Stimulated activated CD8-positive, alpha-beta memory T cell treated with anti-CD3 and anti-CD28 coated beads, Interleukin-7, amount 100 ng/mL, for 24 hours (primary cell): ENCODE measurements around the gene LMTK2.
"Not testable (repeated sequence)": the region's sequence is repeated elsewhere in the genome, so short reads cannot be mapped to it uniquely, and the experiment has no call there.

Source experiments
- DNase-seq: peaks from one replicate; pipeline ENCODE4 v3.0.0-alpha.2; 2020; ENCODE audit warnings: low read depth

The LMTK2 gene

GRCh38 chr7:98217623-98218582 lies 111.2 kb downstream of the LMTK2 start:
- no peak for DNase-seq

GRCh38 chr7:98219382-98219781 lies 112.7 kb downstream of the LMTK2 start:
- DNase-seq = not testable (repeated sequence)

- DNase-seq = no peak
Measured at GRCh38 chr7:98221611-98222532, 115.2 kb downstream of the LMTK2 start.

- no peak for DNase-seq
Measured at GRCh38 chr7:98222533-98223195, 116.0 kb downstream of the LMTK2 start.

GRCh38 chr7:98223351-98223897 lies 116.8 kb downstream of the LMTK2 start:
- no peak for DNase-seq

GRCh38 chr7:98223898-98224700 lies 117.4 kb downstream of the LMTK2 start:
- DNase-seq = no peak

- no peak for DNase-seq
Measured at GRCh38 chr7:98224701-98225181, 118.1 kb downstream of the LMTK2 start.

GRCh38 chr7:98225913-98226614 lies 119.4 kb downstream of the LMTK2 start:
- DNase-seq = no peak

- DNase-seq = no peak
Measured at GRCh38 chr7:98227939-98228338, 121.3 kb downstream of the LMTK2 start.

- no peak for DNase-seq
Measured at GRCh38 chr7:98228801-98229200, 122.1 kb downstream of the LMTK2 start.

GRCh38 chr7:98229441-98229840 lies 122.8 kb downstream of the LMTK2 start:
- DNase-seq = no peak

- no peak for DNase-seq
Measured at GRCh38 chr7:98229991-98230745, 123.5 kb downstream of the LMTK2 start.

GRCh38 chr7:98230746-98231471 lies 124.2 kb downstream of the LMTK2 start:
- no peak for DNase-seq

GRCh38 chr7:98231493-98232262 lies 125.0 kb downstream of the LMTK2 start:
- no peak for DNase-seq

- DNase-seq = no peak
Measured at GRCh38 chr7:98232263-98232585, 125.6 kb downstream of the LMTK2 start.

GRCh38 chr7:98232799-98233198 lies 126.1 kb downstream of the LMTK2 start:
- DNase-seq = no peak

GRCh38 chr7:98233219-98234070 lies 126.8 kb downstream of the LMTK2 start:
- DNase-seq = no peak
